HG03575 (cell line): ENCODE results near the gene IQCH.
"Not testable (repeated sequence)": the region's sequence is repeated elsewhere in the genome, so short reads cannot be mapped to it uniquely, and the experiment has no call there.

ENCODE experiments used
- ATAC-seq: cut with Tn5 transposase; IDR thresholded peaks from one replicate; pipeline ENCODE4 v1.9.1; 2021; ENCODE audit not compliant: unreplicated experiment, insufficient number of reproducible peaks, low FRiP score; ENCODE audit errors: extremely low read depth

IQCH gene

DNA sequence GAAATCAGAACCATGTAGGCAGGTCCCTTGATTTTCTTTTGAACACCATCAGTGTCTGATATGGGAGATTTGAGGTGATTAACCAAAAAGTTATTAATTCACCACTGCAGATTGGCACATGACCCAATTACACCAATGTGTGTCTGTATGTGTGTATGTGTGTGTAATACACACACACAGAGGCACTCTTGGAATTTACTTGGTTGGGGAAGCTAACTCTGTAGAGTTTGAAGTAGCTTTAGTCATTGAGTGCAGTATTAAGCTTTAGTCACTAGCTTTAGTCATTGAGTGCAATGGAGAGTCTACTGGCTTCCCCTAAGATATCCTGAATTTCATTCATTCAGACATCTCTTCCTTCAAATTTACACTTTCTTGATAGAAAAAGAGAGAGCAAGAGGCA is 156.9 kb downstream of the IQCH start:
- ATAC-seq = no peak

- ATAC-seq = no peak
These were observed 159.3 kb downstream of the IQCH start for GRCh38 chr15:67413770-67414390.

DNA sequence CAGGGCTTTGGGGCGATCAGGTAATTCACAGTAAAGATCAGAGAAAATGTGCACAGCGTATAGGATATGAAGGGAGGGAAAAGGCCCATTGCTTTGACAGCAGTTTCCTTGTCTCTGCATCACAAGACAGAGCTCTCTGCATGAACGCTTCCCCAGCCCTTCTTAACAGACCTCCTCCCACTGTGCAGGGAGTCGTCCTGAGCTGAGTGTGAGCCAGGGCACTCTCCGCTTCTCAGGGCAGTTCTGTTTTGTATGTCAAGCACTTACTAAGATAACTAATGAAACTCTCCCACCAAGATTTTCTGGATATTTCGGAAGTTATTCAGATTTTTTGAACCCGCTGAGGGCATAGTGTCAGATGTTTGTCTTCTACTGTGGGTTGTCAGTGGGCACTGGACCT is 160.6 kb downstream of the IQCH start:
- no peak for ATAC-seq

DNA sequence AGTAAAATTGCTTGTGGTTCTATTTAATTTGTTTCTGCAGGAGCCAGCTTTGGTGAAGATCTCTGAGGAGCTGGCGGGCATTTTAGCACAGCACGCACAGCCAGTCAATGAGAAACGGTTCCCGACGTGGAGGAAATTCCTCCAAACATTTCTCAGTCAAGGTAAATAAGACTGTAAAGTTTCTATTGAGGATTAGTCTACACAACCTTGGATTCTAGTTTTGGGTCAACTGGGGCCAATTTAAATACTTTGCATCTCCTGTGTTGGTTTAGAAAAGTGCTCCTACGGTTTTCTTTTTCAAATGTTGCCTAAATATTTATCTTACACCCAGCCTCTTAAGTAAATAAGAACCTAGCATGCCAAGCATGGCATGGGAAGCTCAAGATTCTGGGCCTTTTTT is 162.3 kb downstream of the IQCH start:
- no peak for ATAC-seq

- no peak for ATAC-seq
These were observed 165.1 kb downstream of the IQCH start for GRCh38 chr15:67419705-67420104.

- ATAC-seq = no peak
These were observed 165.6 kb downstream of the IQCH start for GRCh38 chr15:67420137-67420536.

- ATAC-seq = no peak
These were observed 166.5 kb downstream of the IQCH start for GRCh38 chr15:67421105-67421504.

- ATAC-seq = no peak
These were observed 167.7 kb downstream of the IQCH start for GRCh38 chr15:67422296-67422695.

DNA sequence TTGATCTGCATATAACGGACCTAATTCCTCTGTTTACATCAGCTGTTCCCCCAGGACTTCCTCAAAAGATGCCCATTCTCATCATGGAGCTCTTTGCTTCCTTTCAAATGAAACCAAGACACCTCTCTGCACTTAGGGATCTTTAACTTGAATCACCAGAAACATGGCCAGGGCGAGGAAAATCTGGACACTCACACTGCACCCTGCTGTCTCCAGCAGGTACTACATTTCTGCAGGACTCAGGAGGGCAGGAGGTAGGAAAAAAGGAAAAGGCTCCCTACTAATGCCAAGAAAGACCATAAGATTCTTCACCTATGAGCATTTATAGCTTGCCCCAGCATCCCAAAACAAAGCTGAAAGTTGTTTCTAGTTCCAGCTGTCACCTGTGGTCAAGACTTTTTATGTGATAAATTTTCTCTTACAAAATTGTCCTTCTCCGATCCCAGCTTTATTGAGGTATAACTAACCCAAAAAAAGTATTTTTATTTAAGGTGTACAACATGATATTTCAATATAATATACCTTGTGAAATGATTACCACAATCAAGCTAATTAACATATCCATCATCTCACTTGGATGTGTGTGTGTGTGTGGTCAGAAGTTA is 179.0 kb downstream of the IQCH start:
- ATAC-seq = no peak

DNA sequence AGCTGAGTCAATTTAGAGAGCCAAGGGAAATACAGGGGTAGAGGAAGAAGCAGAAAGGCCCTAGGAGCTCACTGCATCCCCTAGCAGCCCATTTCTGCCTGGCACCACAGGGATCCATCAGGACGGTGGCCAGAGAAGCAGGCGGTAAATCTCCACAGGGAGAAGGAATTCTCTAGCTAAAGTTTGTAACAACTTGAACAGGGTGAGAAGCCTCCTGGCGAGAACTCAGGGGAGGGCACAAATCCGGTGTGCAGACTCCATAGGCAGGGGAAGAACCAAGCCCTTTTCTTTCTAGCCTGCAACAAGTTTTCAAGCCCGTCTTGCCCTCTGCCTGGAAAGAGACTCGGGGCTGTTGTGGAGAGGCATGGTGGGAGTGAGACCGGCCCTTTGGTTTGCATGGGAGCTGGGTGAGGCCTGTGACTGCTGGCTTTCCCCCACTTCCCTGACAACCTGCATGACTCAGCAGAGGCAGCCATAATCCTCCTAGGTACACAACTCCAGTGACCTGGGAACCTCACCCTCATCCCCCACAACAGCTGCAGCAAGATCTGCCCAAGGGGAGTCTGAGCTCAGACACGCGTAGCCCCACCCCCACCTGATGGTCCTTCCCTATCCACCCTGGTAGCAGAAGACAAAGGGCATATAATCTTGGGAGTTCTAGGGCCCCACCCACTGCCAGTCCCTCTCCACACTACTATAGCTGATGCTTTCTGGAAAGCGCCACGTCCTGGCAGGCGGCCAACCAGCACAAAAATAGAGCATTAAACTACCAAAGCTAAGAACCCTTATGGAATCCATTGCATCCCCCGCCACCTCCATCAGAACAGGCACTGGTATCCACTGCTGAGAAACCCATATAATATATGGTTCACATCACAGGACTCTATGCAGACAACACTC is 182.0 kb downstream of the IQCH start:
- ATAC-seq = not testable (repeated sequence)

- ATAC-seq = no peak
These were observed 189.5 kb downstream of the IQCH start for GRCh38 chr15:67444100-67444499.

DNA sequence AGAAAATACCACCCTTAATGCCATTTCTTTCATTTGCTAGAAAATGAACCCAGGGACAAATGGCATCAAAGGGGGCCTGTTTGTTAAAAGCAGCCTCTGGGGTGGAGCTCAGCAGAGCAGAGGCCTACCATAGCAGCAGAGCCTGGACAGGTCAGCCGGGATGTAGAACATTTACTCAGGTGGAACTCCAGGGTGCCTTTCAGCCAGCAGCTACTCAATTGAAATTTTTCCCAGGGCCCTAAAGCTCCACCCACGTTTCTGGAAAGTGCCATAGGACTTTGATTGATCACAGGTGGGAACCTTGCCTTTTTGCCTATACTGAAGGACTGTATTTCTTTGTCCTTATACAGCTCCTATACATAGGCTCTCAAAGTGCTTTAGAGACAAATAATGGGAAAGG is 191.9 kb downstream of the IQCH start:
- no peak for ATAC-seq

GRCh38 chr15:67448372-67448771 is 193.8 kb downstream of the IQCH start:
- ATAC-seq = not testable (repeated sequence)

DNA sequence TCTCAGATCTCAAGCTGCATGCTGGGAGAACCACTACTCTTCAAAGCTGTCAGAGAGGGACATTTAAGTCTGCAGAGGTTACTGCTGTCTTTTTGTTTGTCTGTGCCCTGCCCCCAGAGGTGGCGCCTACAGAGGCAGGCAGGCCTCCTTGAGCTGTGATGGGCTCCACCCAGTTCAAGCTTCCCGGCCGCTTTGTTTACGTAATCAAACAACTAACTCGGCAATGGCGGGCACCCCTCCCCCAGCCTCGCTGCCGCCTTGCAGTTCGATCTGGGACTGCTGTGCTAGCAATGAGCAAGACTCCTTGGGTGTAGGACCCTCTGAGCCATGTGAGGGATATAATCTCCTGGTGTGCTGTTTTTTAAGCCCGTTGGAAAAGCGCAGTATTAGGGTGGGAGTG is 199.1 kb downstream of the IQCH start:
- ATAC-seq = not testable (repeated sequence)

DNA sequence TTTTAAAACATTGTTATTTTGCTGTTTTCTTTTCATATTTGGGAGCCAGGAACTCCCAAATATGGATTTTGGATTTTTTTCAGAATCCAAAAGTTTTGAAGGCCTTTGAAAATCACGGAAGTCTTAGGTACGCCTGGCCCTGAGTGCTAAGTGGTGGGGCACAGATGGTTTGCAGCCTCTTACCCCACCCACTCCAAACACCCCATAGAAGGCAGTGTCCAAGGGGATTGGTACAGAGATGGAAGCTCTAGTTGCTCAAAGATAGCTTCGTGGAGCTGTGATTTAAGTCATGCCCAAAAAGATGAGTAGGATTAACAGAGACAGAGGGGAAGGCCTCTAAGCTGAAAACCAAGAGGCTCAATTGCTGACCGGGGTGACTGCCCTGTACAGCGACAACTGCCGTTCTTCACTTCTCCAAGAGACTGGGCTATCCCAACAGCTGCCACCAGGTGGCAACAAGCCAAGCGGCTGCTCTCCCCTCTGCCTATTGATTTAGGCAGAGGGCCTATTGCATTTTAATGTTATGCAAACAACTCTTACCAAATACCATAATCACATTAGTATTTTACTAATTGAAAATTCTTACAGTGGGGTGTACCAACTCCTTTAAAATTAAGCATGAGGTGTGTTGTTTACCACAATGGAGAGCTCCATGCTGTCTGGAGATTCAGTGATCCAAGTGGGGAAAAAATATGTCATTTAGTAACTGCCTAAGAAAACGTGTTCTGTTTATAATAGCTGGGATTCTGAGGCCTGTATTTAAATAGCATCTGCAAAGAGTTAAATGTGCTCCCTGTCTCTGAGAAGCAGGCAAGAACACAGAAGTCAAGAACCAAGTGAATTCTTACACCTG is 202.3 kb downstream of the IQCH start:
- ATAC-seq = no peak

DNA sequence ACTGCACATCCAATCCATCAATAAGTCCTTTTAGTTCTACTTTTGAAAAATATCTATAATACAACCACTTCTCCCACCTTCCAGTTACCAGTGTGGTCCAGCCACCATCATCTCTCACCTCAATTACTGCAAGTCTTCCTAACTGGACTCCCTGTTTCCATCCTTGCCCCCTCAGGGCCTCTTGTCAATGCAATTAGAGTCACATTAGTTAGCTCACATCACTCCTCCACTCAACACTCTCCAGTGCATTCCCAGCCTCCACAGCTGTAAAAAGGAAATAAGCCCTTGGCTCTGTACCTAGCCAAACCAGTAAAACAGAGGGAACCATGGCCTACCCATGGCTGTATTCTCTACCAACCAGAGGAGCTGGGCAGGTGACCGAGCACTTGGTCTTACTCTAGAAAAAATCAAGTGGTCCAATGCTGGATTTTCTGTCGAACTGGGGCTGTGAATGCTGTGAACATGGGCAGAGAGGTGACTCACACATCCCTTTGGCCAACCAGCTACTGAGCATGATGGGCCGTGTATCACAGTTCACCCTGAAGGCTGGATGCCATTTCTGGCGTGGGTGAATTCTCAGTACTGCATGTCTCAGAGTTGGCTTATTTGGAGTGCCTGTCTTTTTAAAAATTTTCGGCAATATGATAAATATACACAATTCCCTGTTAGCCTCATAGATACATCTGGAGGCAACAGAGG is 203.9 kb downstream of the IQCH start:
- no peak for ATAC-seq

DNA sequence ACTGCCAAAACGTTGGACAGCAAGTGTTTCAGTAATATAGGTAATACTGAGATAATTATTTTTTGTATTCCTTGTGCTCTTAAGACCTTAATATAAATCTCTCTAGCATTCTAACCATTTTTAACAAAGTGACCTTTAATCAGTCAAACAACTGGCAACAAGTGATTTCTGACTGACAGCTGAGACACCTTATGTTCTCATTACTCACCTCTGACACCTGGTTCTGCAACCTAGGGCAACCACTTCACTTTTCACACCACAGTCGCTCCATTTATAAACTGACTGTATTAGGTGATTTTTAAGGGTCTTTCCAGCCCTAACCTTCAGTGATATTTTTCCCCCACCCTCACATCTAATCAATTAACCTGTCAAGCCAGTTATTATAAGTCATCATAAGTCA is 205.9 kb downstream of the IQCH start:
- ATAC-seq = no peak

GRCh38 chr15:67461735-67462134 is 207.1 kb downstream of the IQCH start:
- ATAC-seq = no peak

DNA sequence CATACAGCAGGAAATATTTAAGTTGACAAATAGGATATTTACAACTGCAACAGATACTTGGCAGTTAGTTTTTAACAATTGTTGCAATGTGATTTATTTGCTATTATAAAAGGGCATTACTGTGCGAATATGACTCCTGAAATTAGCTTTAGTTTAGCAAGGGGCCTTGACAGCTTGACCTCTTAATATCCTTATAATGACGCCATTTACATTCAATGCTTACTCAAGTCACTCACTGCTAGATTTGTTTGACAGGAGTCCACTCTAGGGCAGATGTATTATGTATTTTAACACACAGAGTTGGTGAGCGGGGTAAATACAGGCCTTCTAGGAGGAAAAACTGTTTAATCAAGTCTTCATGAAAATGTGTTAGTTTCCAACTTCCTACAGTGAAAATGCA is 208.3 kb downstream of the IQCH start:
- no peak for ATAC-seq
